ENCODE measurements around the gene COBL. TPM values are rescaled to one million over a fixed set of nuclear protein-coding genes. Genes with fewer than 3 reads are reported as not detected.
A peak's percentile ranks its signal among the peaks of the same experiment; 100 is the strongest.

The COBL gene
- polyA plus RNA-seq, 3 donors, result not detected

GRCh38 chr7:51078653-51079052 is 238.0 kb downstream of the COBL start:
- no peak overlapping the region for H2AFZ ChIP-seq (ENCODE audit: insufficient read depth, low read depth, low read length, poor library complexity, severe bottlenecking)
- H4K20me1 ChIP-seq (ENCODE audit: insufficient read depth, low read length), result no peaks in the 10 kb centered on the region
- no peak overlapping the region for H3K9ac ChIP-seq (ENCODE audit: insufficient read depth, low read length, poor library complexity, severe bottlenecking)
- Mint-ChIP-seq H3K36me3 (no peaks in the 10 kb centered on the region), H3K27me3 (ENCODE audit: low read depth in 3 of 3) (no peaks in the 10 kb centered on the region), H3K4me3 (no peak overlapping the region), H3K27ac (no peak overlapping the region), H3K9me3 (peaks cover 0 to 4% (median 0%) of the 10 kb centered on the region in 7 donors), H3K4me1 (no peaks in the 10 kb centered on the region)
- no peaks in the 10 kb centered on the region for H3K79me2 ChIP-seq (ENCODE audit: insufficient read depth, low read length)
- H3K36me3 ChIP-seq (replicated peaks in 1 of 2; ENCODE audit: control insufficient read depth in 1 of 2, insufficient read depth in 2 of 2, low read length in 2 of 2), result no peaks in the 10 kb centered on the region
- TF ChIP-seq CTCF (IDR thresholded peaks at IDR 0.05), result no peak
- no peak for DNase-seq
- H3K27ac ChIP-seq (ENCODE audit: low read depth in 1 of 2, low read length in 2 of 2), result no peak overlapping the region
- H3K9me3 ChIP-seq (replicated peaks in 1 of 2; ENCODE audit: control insufficient read depth in 1 of 2, insufficient read depth in 1 of 2, low read length in 2 of 2), result no peaks in the 10 kb centered on the region
- intact Hi-C loops (cut with micrococcal nuclease), result no loop called here
- no peaks in the 10 kb centered on the region for H3K27me3 ChIP-seq (ENCODE audit: control insufficient read depth in 2 of 2, insufficient read depth in 2 of 2, low read length in 2 of 2)
- H3K4me1 ChIP-seq (ENCODE audit: control insufficient read depth in 1 of 2, insufficient read depth in 2 of 2, low read length in 2 of 2), result no peaks in the 10 kb centered on the region
- no peak overlapping the region for H3K4me3 ChIP-seq (replicated peaks in 1 of 3; ENCODE audit: low read depth in 2 of 3, low read length in 3 of 3)
- H3K4me2 ChIP-seq (replicated peaks; ENCODE audit: extremely low read depth, low read length, poor library complexity, severe bottlenecking), result no peak overlapping the region
- WGBS (ENCODE audit: insufficient coverage), result 94% methylated on average over 5 of the region's 5 CpGs

- WGBS (ENCODE audit: insufficient coverage), result 100% methylated on average over 1 of the region's 3 CpGs
- H3K27me3 Mint-ChIP-seq (ENCODE audit: low read depth in 3 of 3), result no peaks in the 10 kb centered on the region
- Histone ChIP-seq H3K27me3 (ENCODE audit: control insufficient read depth in 2 of 2, insufficient read depth in 2 of 2, low read length in 2 of 2) (no peaks in the 10 kb centered on the region), H3K9me3 (replicated peaks in 1 of 2; ENCODE audit: control insufficient read depth in 1 of 2, insufficient read depth in 1 of 2, low read length in 2 of 2) (no peaks in the 10 kb centered on the region), H3K79me2 (ENCODE audit: insufficient read depth, low read length) (no peaks in the 10 kb centered on the region), H3K4me1 (ENCODE audit: control insufficient read depth in 1 of 2, insufficient read depth in 2 of 2, low read length in 2 of 2) (no peaks in the 10 kb centered on the region), H4K20me1 (ENCODE audit: insufficient read depth, low read length) (no peaks in the 10 kb centered on the region), H3K4me3 (replicated peaks in 1 of 3; ENCODE audit: low read depth in 2 of 3, low read length in 3 of 3) (no peak overlapping the region), H2AFZ (ENCODE audit: insufficient read depth, low read depth, low read length, poor library complexity, severe bottlenecking) (no peak overlapping the region), H3K9ac (ENCODE audit: insufficient read depth, low read length, poor library complexity, severe bottlenecking) (no peak overlapping the region), H3K36me3 (replicated peaks in 1 of 2; ENCODE audit: control insufficient read depth in 1 of 2, insufficient read depth in 2 of 2, low read length in 2 of 2) (no peaks in the 10 kb centered on the region), H3K27ac (ENCODE audit: low read depth in 1 of 2, low read length in 2 of 2) (no peak overlapping the region), H3K4me2 (replicated peaks; ENCODE audit: extremely low read depth, low read length, poor library complexity, severe bottlenecking) (no peak overlapping the region)
- DNase-seq, result no peak
- no peak overlapping the region for H3K4me3 Mint-ChIP-seq
- no peaks in the 10 kb centered on the region for H3K4me1 Mint-ChIP-seq
- TF ChIP-seq CTCF (IDR thresholded peaks at IDR 0.05), result no peak
- H3K36me3 Mint-ChIP-seq, result no peaks in the 10 kb centered on the region
- H3K27ac Mint-ChIP-seq, result peak overlapping the region in 1 of 7 donors; percentile 35
- intact Hi-C loops (cut with micrococcal nuclease), result no loop called here
- H3K9me3 Mint-ChIP-seq, result peaks cover 0 to 4% (median 0%) of the 10 kb centered on the region in 7 donors
Observed at GRCh38 chr7:51077987-51078370, 238.6 kb downstream of the COBL start.

Measured in CD14-positive monocyte (primary cell).